Trophoblast cell (in vitro differentiated cells and primary cell): ENCODE measurements around the gene NPDC1.
"Not testable (repeated sequence)": the region's sequence is repeated elsewhere in the genome, so short reads cannot be mapped to it uniquely, and the experiment has no call there.

Experiments
- DNase-seq, 2 donors: peaks; one replicate each; pipeline ENCODE4 v3.0.0-alpha.2; 2016
- H2AFZ ChIP-seq: 2 replicates; pipeline ENCODE4 v1.6.1; 2013; ENCODE audit warnings: low read length, moderate library complexity, mild to moderate bottlenecking; ENCODE audit not compliant: insufficient read depth, poor library complexity
- H2AK5ac ChIP-seq: 2 replicates; pipeline ENCODE4 v1.6.1; 2013; ENCODE audit warnings: mild to moderate bottlenecking, low read length
- H2BK120ac ChIP-seq: 2 replicates; pipeline ENCODE4 v1.6.1; 2013; ENCODE audit warnings: low read length, mild to moderate bottlenecking, moderate library complexity; ENCODE audit not compliant: insufficient read depth, poor library complexity
- H2BK12ac ChIP-seq: 2 replicates; pipeline ENCODE4 v1.6.1; 2013; ENCODE audit warnings: mild to moderate bottlenecking, low read length, moderate library complexity
- H2BK5ac ChIP-seq: 2 replicates; pipeline ENCODE4 v1.6.1; 2013; ENCODE audit warnings: low read length, low read depth, moderate library complexity, mild to moderate bottlenecking; ENCODE audit not compliant: poor library complexity
- H3K14ac ChIP-seq: 2 replicates; pipeline ENCODE4 v1.6.1; 2013; ENCODE audit warnings: mild to moderate bottlenecking, low read length
- H3K18ac ChIP-seq: 2 replicates; pipeline ENCODE4 v1.6.1; 2013; ENCODE audit warnings: mild to moderate bottlenecking, low read length
- H3K23ac ChIP-seq: 2 replicates; pipeline ENCODE4 v1.6.1; 2013; ENCODE audit warnings: low read length
- H3K27ac ChIP-seq: 2 replicates; pipeline ENCODE4 v1.5.1; 2013; ENCODE audit warnings: low read depth, mild to moderate bottlenecking, inconsistent platforms, low read length, moderate library complexity
- H3K27me3 ChIP-seq: 2 replicates; pipeline ENCODE4 v1.6.1; 2013; ENCODE audit warnings: inconsistent platforms, mild to moderate bottlenecking, low read length, moderate library complexity; ENCODE audit not compliant: insufficient read depth
- H3K36me3 ChIP-seq, 2 experiments: 1 replicate in 1 of 2; 2 replicates in 1 of 2; pipeline ENCODE4 v1.6.1; 2013; ENCODE audit warnings: low read length in 2 of 2, mild to moderate bottlenecking in 2 of 2, moderate library complexity in 1 of 2; ENCODE audit not compliant: insufficient read depth in 2 of 2, control insufficient read depth in 1 of 2
- H3K4ac ChIP-seq: 2 replicates; pipeline ENCODE4 v1.6.1; 2013; ENCODE audit warnings: low read depth, mild to moderate bottlenecking, low read length, moderate library complexity
- H3K4me1 ChIP-seq, 2 experiments: 1 replicate in 1 of 2; 2 replicates in 1 of 2; pipeline ENCODE4 v1.6.1; 2013; ENCODE audit warnings: low read length in 2 of 2, mild to moderate bottlenecking in 2 of 2, moderate library complexity in 1 of 2; ENCODE audit not compliant: insufficient read depth in 2 of 2, control insufficient read depth in 1 of 2
- H3K4me2 ChIP-seq: 2 replicates; pipeline ENCODE4 v1.6.1; 2013; ENCODE audit warnings: inconsistent platforms, mild to moderate bottlenecking, low read length, moderate library complexity
- H3K4me3 ChIP-seq: 2 replicates; pipeline ENCODE4 v1.5.1; 2013; ENCODE audit warnings: mild to moderate bottlenecking, low read depth, low read length, inconsistent platforms
- H3K79me1 ChIP-seq: one replicate; pipeline ENCODE4 v1.6.1; 2013; ENCODE audit warnings: low read length
- H3K79me2 ChIP-seq: 2 replicates; pipeline ENCODE4 v1.6.1; 2013; ENCODE audit warnings: low read length, mild to moderate bottlenecking; ENCODE audit not compliant: control insufficient read depth, insufficient read depth, poor library complexity
- H3K9ac ChIP-seq: 2 replicates; pipeline ENCODE4 v1.6.1; 2013; ENCODE audit warnings: mild to moderate bottlenecking, low read length
- H3K9me3 ChIP-seq: 2 replicates; pipeline ENCODE4 v1.6.1; 2013; ENCODE audit warnings: low read depth, mild to moderate bottlenecking, control low read depth, inconsistent platforms, low read length; ENCODE audit not compliant: insufficient read depth
- H4K12ac ChIP-seq: 2 replicates; pipeline ENCODE4 v1.6.1; 2013; ENCODE audit warnings: low read depth, mild to moderate bottlenecking, low read length, moderate library complexity
- H4K8ac ChIP-seq: 2 replicates; pipeline ENCODE4 v1.6.1; 2013; ENCODE audit warnings: low read depth, mild to moderate bottlenecking, low read length, moderate library complexity
- H4K91ac ChIP-seq: one replicate; pipeline ENCODE4 v1.6.1; 2013; ENCODE audit warnings: low read depth, mild to moderate bottlenecking, low read length, moderate library complexity
- WGBS: extraction: QIAGEN DNeasy Blood & Tissue Kit; methylation state at CpG from one replicate; pipeline ENCODE4 v1.1.7; 2013; ENCODE audit warnings: missing lambda C conversion rate; ENCODE audit not compliant: insufficient read length, insufficient coverage; ENCODE audit errors: extremely low coverage; 5-methylcytosine and 5-hydroxymethylcytosine counted together

NPDC1 gene

DNA sequence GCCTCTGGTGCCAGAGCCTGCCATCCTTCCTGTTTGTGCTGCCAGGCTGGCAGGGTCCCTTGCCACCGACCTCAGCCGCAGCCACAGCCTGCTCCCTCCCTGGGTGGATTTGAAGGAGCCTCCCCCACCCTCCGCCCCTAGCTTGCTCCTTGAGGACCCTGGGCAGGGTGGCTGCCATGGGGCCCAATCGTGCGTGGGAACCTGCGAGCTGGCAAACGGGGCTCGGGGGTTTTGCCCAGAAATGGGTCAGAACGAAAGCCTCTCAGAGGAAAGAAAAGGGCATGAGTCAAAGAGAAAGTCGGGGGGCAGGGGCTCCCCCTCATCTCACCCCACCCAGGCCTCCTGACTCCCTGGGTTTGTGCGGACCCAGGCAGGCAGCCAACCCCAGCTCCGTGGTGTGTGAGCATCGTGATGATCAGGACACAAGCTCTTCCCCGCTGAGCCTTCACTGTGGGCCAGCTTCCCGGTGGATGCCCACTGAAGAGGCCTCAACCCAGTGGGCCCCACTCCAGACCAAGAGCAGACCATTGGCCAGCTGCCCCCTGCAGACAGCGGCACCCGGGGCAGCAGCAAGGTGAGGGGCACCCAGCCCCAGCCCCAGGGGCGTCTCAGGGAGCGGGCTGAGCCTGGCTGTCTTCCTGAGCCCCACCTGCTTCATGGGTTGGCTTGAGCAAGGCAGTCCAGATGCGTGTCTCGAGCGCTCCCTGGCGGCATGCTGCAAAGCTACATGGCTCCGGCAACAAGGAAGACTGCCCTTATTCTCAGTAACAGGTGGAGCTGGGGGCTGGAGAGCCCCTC is 11.1 kb downstream of the NPDC1 start:
- Histone ChIP-seq H3K36me3 (no peaks in the 10 kb centered on the region), H2AFZ (no peak overlapping the region), H3K79me2 (no peaks in the 10 kb centered on the region), H2BK12ac (no peak overlapping the region), H2BK120ac (no peak overlapping the region), H3K14ac (no peak overlapping the region), H4K12ac (no peak overlapping the region), H3K9ac (no peak overlapping the region), H3K9me3 (peaks cover 3% of the 10 kb centered on the region), H2AK5ac (no peak overlapping the region), H3K4me3 (no peak overlapping the region), H3K27ac (no peak overlapping the region), H4K91ac (no peak overlapping the region), H3K4me1 (no peaks in the 10 kb centered on the region), H3K27me3 (no peaks in the 10 kb centered on the region), H2BK5ac (no peak overlapping the region), H3K4me2 (no peak overlapping the region), H3K79me1 (no peaks in the 10 kb centered on the region), H4K8ac (no peak overlapping the region), H3K18ac (no peak overlapping the region), H3K4ac (no peak overlapping the region), H3K23ac (no peak overlapping the region)
- WGBS, result no CpG with 5 or more reads among the region's 24 CpGs
- peak; percentile 74 to 91 for DNase-seq

DNA sequence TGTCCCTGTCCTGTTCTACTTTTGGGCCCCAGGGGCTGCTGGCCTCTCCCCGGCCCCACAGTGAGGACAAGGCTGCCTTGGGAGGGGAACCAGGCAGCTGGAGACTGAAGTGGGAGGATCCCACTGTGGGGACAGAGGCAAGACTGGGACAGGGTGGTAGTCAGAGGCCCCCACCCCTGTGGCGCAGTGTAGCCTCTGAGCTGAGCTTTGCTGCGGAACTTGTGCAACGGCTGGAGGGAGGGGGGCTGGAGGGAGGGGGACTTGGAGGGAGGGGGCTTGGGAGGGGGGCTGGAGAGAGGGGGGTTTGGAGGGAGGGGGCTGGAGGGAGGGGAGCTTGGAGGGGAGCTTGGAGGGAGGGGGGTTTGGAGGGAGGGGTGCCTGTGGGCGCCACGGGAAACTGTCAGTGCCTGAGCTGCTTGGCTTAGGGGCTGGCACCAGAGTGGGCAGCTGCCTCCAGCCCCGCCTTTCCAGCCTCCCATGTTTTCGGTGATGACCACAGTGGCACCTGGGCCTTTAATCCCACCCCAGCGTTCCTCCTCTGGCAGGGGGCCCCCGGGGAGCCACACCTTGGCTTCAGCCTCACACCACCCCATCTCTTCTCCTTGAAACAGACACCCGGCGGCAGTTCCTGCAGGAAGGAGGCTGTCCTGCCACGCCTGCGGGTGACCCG is 11.8 kb downstream of the NPDC1 start:
- no peaks in the 10 kb centered on the region for H3K36me3 ChIP-seq
- H2BK5ac ChIP-seq, result no peak overlapping the region
- no peak overlapping the region for H3K4me2 ChIP-seq
- H3K4ac ChIP-seq, result no peak overlapping the region
- no peak overlapping the region for H4K91ac ChIP-seq
- no peak overlapping the region for H3K27ac ChIP-seq
- H3K27me3 ChIP-seq, result no peaks in the 10 kb centered on the region
- no peak overlapping the region for H3K4me3 ChIP-seq
- peaks cover 3% of the 10 kb centered on the region for H3K9me3 ChIP-seq
- no peak overlapping the region for H2BK120ac ChIP-seq
- WGBS, result no CpG with 5 or more reads among the region's 15 CpGs
- H2BK12ac ChIP-seq, result no peak overlapping the region
- no peak for DNase-seq
- H2AK5ac ChIP-seq, result no peak overlapping the region
- H3K4me1 ChIP-seq, result peaks cover 0 to 1% of the 10 kb centered on the region in 2 experiments
- H2AFZ ChIP-seq, result no peak overlapping the region
- no peak overlapping the region for H4K8ac ChIP-seq
- no peaks in the 10 kb centered on the region for H3K79me1 ChIP-seq
- no peak overlapping the region for H4K12ac ChIP-seq
- H3K9ac ChIP-seq, result no peak overlapping the region
- no peak overlapping the region for H3K14ac ChIP-seq
- H3K79me2 ChIP-seq, result no peaks in the 10 kb centered on the region
- no peak overlapping the region for H3K23ac ChIP-seq
- H3K18ac ChIP-seq, result no peak overlapping the region

DNA sequence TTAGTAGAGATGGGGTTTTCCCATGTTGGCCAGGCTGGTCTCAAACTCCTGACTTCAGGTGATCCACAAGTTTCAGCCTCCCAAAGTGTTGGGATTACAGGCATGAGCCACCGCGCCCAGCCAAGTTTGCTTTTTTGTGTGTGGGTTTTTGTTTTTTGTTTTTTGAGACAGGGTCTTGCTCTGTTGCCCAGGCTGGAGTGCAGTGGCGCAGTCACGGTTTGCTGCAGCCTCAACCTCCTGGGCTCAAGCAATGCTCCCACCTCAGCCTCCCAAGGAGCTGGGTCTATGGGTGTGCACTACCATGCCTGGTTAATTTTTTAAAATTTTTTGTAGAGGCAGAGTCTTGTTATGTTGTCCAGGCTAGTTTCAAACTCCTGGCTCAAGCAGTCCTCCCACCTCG is 12.5 kb downstream of the NPDC1 start:
- H3K79me2 ChIP-seq, H4K91ac ChIP-seq, H3K14ac ChIP-seq, H4K12ac ChIP-seq, H3K27ac ChIP-seq, DNase-seq, H3K36me3 ChIP-seq, H4K8ac ChIP-seq, H3K4ac ChIP-seq, H2AK5ac ChIP-seq, H3K4me2 ChIP-seq, H3K27me3 ChIP-seq, H3K18ac ChIP-seq, H2BK120ac ChIP-seq, H2BK12ac ChIP-seq, H3K4me3 ChIP-seq, H3K79me1 ChIP-seq, H3K9ac ChIP-seq, H2AFZ ChIP-seq, H3K23ac ChIP-seq, H2BK5ac ChIP-seq, H3K9me3 ChIP-seq, H3K4me1 ChIP-seq: not testable (repeated sequence)
- no CpG with 5 or more reads among the region's 5 CpGs for WGBS

DNA sequence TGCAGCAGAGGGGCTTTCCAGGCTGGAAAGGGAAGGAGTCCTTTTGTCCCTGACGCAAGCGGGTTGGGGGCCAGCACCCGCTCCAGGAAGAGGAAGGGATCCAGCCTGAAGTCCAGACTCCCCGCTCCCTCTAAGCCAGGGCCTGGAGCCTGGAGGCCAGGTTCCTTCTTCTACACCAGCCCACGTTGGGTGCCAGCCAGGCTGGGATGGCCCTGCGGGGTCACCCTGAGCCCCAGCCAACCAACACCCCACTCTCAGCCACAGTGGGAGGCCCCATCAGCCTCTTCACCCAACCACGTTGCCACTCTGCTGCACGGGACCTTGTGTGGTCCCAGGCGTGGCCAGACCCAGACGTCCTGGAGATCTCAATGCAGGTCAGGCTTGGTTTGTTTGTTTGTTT is 13.1 kb downstream of the NPDC1 start:
- H2AK5ac ChIP-seq, result no peak overlapping the region
- no peak overlapping the region for H3K4me3 ChIP-seq
- no peak overlapping the region for H4K12ac ChIP-seq
- H3K27me3 ChIP-seq, result no peaks in the 10 kb centered on the region
- H3K79me1 ChIP-seq, result no peaks in the 10 kb centered on the region
- H3K9ac ChIP-seq, result no peak overlapping the region
- no peak overlapping the region for H3K23ac ChIP-seq
- H3K18ac ChIP-seq, result no peak overlapping the region
- H3K4me2 ChIP-seq, result no peak overlapping the region
- WGBS, result no CpG with 5 or more reads among the region's 10 CpGs
- H3K36me3 ChIP-seq, result no peaks in the 10 kb centered on the region
- no peak overlapping the region for H3K4ac ChIP-seq
- no peak overlapping the region for H4K8ac ChIP-seq
- peak; percentile 13 to 26 for DNase-seq
- no peak overlapping the region for H4K91ac ChIP-seq
- H2AFZ ChIP-seq, result no peak overlapping the region
- no peaks in the 10 kb centered on the region for H3K79me2 ChIP-seq
- H3K4me1 ChIP-seq, result peaks cover 6% of the 10 kb centered on the region in 2 experiments
- H2BK5ac ChIP-seq, result no peak overlapping the region
- no peak overlapping the region for H3K14ac ChIP-seq
- H3K27ac ChIP-seq, result no peak overlapping the region
- H2BK12ac ChIP-seq, result no peak overlapping the region
- H2BK120ac ChIP-seq, result no peak overlapping the region
- H3K9me3 ChIP-seq, result peaks cover 2% of the 10 kb centered on the region
